PC-3 (cell line): ENCODE data around the gene PCDHGA4.

Experiments
- EZH2 ChIP-seq: fragments of 300-600 bp; sonication (generic); IDR thresholded peaks from one replicate; pipeline ENCODE4 v1.6.1; 2017; ENCODE audit warnings: antibody characterized with exemption, mild to moderate bottlenecking, low read length; ENCODE audit not compliant: unreplicated experiment
- EZH2phosphoT487 ChIP-seq: fragments of 300-600 bp; sonication (generic); IDR thresholded peaks from 2 replicates; pipeline ENCODE4 v1.6.1; 2018; ENCODE audit warnings: mild to moderate bottlenecking, antibody characterized with exemption, low read length, borderline replicate concordance
- TF ChIP-seq, protein P1 (sequence below): fragments of 300-600 bp; sonication (generic); conservative IDR thresholded peaks from 2 replicates; pipeline ENCODE4 v1.5.1; 2017; ENCODE audit warnings: antibody characterized with exemption, low read depth, mild to moderate bottlenecking, low read length

GRCh38 chr5:141306630-141307029 is 48.2 kb upstream of the PCDHGA4 start:
- TF ChIP-seq, protein P1, sequence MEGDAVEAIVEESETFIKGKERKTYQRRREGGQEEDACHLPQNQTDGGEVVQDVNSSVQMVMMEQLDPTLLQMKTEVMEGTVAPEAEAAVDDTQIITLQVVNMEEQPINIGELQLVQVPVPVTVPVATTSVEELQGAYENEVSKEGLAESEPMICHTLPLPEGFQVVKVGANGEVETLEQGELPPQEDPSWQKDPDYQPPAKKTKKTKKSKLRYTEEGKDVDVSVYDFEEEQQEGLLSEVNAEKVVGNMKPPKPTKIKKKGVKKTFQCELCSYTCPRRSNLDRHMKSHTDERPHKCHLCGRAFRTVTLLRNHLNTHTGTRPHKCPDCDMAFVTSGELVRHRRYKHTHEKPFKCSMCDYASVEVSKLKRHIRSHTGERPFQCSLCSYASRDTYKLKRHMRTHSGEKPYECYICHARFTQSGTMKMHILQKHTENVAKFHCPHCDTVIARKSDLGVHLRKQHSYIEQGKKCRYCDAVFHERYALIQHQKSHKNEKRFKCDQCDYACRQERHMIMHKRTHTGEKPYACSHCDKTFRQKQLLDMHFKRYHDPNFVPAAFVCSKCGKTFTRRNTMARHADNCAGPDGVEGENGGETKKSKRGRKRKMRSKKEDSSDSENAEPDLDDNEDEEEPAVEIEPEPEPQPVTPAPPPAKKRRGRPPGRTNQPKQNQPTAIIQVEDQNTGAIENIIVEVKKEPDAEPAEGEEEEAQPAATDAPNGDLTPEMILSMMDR: no peak
- TF ChIP-seq EZH2 (no peak), EZH2phosphoT487 (no peak)
